ENCODE data around the gene MISP. TPM values are rescaled to one million over a fixed set of nuclear protein-coding genes. Genes with fewer than 3 reads are reported as not detected.

The MISP gene
- total and polyA plus RNA-seq, 9 of the 15 experiments (the other 6 are each of a cell fraction or from before 2014, with no cell fraction given): 0.04 to 0.29 (median 0.05) TPM; not detected in 5

- TF ChIP-seq E2F8 (IDR thresholded peaks at IDR 0.05; ENCODE audit: low read depth, partially characterized antibody): no peak
- TF ChIP-seq MED1 (CRISPR knock-in tag; IDR thresholded peaks at IDR 0.05; ENCODE audit: borderline replicate concordance): no peak
- no peak for TF ChIP-seq ESRRB (CRISPR knock-in tag; IDR thresholded peaks at IDR 0.05; ENCODE audit: borderline replicate concordance)
- no peak for TF ChIP-seq ZNF311 (CRISPR knock-in tag; IDR thresholded peaks at IDR 0.05)
- TF ChIP-seq ETV1 (tag; conservative IDR thresholded peaks at IDR 0.05; ENCODE audit: low read depth): no peak
- TF ChIP-seq ZNF175 (CRISPR knock-in tag; IDR thresholded peaks at IDR 0.05; ENCODE audit: low read depth): no peak
- peak; percentile 24 for TF ChIP-seq PHF20 (IDR thresholded peaks at IDR 0.05; ENCODE audit: partially characterized antibody)
- no peak for TF ChIP-seq MECOM (CRISPR knock-in tag; IDR thresholded peaks at IDR 0.05)
- TF ChIP-seq KLF16 (IDR thresholded peaks at IDR 0.05): no peak
- TF ChIP-seq, protein P1, sequence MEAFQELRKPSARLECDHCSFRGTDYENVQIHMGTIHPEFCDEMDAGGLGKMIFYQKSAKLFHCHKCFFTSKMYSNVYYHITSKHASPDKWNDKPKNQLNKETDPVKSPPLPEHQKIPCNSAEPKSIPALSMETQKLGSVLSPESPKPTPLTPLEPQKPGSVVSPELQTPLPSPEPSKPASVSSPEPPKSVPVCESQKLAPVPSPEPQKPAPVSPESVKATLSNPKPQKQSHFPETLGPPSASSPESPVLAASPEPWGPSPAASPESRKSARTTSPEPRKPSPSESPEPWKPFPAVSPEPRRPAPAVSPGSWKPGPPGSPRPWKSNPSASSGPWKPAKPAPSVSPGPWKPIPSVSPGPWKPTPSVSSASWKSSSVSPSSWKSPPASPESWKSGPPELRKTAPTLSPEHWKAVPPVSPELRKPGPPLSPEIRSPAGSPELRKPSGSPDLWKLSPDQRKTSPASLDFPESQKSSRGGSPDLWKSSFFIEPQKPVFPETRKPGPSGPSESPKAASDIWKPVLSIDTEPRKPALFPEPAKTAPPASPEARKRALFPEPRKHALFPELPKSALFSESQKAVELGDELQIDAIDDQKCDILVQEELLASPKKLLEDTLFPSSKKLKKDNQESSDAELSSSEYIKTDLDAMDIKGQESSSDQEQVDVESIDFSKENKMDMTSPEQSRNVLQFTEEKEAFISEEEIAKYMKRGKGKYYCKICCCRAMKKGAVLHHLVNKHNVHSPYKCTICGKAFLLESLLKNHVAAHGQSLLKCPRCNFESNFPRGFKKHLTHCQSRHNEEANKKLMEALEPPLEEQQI (IDR thresholded peaks at IDR 0.05): no peak
- no peak for TF ChIP-seq ZMIZ1 (IDR thresholded peaks at IDR 0.05; ENCODE audit: low read depth in 2 of 2, low read length in 2 of 2)
- TF ChIP-seq KLF1 (tag; IDR thresholded peaks at IDR 0.05): no peak
- TF ChIP-seq, protein P2, sequence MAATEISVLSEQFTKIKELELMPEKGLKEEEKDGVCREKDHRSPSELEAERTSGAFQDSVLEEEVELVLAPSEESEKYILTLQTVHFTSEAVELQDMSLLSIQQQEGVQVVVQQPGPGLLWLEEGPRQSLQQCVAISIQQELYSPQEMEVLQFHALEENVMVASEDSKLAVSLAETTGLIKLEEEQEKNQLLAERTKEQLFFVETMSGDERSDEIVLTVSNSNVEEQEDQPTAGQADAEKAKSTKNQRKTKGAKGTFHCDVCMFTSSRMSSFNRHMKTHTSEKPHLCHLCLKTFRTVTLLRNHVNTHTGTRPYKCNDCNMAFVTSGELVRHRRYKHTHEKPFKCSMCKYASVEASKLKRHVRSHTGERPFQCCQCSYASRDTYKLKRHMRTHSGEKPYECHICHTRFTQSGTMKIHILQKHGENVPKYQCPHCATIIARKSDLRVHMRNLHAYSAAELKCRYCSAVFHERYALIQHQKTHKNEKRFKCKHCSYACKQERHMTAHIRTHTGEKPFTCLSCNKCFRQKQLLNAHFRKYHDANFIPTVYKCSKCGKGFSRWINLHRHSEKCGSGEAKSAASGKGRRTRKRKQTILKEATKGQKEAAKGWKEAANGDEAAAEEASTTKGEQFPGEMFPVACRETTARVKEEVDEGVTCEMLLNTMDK (IDR thresholded peaks at IDR 0.05; ENCODE audit: borderline replicate concordance, insufficient read depth, low read depth, low read length, poor library complexity, severe bottlenecking): no peak
- no peak for TF ChIP-seq TEAD2 (tag; IDR thresholded peaks at IDR 0.05)
- TF ChIP-seq RFX7 (CRISPR knock-in tag; IDR thresholded peaks at IDR 0.05): no peak
- TF ChIP-seq CREM (IDR thresholded peaks at IDR 0.05; ENCODE audit: low read depth): no peak
- TF ChIP-seq NELFE (IDR thresholded peaks at IDR 0.05; ENCODE audit: insufficient read depth, insufficient read length): no peak
Measured at GRCh38 chr19:751501-752341, 809 bp downstream of the MISP start (continued).
